Fibroblast of skin of left biceps (primary cell): ENCODE data around the gene MDN1.
"Not testable (repeated sequence)": the region's sequence is repeated elsewhere in the genome, so short reads cannot be mapped to it uniquely, and the experiment has no call there.

Experiments
- DNase-seq, 2 experiments: peaks; one replicate each; pipeline ENCODE4 v3.0.0-alpha.2; 2013; ENCODE audit warnings: low read depth in 2 of 2

The MDN1 gene

DNA sequence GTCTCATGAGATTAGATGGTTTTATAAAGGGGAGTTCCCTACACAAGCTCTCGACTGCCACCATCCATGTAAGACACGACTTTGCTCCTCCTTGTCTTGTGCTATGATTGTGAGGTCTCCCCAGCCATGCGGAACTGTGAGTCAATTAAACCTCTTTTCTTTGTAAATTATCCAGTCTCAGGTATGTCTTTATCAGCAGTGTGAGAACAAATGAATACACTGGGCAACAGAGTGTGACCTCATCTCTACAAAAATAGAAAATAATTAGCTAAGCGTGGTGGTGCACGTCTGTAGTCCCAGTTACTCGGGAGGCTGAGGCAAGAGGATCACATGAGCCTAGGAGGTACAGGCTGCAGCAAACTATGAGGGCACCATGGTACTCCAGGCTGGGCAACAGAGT lies 51.3 kb downstream of the MDN1 start:
- DNase-seq: no peak

DNA sequence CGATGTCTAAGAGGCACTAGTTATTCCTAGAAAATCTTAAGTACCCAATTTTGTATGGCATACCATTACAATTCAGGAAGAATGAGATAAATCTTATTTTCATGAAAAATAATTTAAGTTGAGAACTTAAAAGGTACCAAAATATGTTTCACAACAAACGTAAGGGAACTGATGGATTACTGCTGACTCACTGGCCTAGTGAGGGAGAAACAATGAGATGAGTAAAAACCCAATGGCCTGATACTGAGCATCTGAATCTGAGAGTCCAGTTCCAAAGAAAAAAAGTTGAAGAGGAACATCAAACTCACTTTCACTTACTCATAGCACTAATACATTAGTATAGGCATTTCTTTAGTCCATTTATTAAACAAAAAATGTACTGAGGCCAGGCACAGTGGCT lies 56.0 kb downstream of the MDN1 start:
- DNase-seq: no peak

DNA sequence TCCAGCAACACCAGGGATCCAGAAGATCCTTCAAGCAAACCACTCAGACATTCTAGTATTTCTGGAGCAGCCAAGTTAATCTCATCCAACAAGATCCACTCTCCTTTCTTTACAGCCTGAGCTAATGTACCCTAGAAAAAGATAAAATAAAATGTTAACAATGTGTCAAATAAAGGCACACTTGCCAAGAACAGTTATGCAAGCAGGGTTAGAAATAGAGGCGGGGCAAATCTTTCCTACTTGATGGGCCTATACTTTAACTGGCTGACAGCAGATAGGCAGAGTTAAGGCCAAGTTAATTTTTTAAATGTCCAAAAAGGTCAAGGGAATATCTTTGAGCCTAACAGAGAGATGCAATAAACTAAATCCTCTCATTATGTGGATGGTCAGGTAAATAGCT lies 60.8 kb downstream of the MDN1 start:
- DNase-seq: no peak

DNA sequence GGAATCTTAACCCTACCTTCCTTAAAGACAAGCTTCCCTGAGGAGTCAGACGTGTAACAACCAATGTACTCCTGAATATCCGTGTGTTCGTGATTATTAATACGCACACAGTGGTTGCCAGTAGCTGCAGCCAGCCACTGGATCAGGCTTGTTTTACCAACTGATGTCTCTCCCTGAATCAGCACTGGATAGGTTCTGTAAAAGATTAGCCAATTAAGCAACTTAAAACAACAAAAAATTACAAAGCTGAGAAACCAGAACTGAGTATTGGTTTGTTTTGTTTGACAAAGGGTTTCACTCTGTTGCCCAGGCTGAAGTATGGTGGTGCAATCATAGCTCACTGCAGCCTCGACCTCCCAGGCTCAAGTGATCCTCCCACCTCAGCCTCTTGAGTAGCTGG lies 69.3 kb downstream of the MDN1 start:
- no peak for DNase-seq

DNA sequence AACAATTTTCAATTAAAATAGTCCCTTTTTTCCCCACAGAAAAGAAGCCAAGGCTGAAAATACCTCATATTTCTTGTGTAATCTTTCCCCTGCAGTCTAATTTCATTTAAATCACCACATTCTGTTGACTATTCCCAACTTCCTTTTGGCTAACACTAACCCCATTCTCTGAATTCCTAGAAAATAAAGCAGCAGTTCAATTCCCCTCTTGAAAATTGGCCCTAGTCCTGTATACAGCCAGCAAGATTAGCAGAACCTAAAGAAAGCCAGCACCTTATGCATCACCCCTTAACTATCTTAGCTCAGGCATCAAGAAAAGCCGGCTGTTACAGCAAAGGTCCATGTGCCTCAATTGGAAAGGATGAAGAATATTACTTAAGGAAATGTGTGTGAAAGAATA lies 69.7 kb downstream of the MDN1 start:
- DNase-seq: no peak

DNA sequence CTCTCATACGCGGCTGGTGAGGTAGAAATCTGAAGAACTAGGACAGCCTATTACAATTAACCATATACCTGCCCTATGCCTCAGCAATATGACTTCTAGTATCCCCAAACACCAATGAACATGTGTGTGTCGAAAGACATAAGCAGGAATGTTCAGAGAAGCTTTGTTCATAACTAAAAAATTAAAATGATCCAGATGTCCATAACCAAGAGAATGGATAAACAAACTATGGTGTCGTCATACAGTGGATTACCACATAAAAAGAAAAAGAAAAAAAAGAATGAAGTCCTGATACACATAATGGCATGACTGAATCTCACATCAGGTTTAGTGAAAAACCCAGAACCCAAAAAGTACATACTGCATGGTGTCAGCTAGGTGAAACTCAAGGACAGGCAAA lies 73.9 kb downstream of the MDN1 start:
- DNase-seq: peak; percentile 11 to 21

DNA sequence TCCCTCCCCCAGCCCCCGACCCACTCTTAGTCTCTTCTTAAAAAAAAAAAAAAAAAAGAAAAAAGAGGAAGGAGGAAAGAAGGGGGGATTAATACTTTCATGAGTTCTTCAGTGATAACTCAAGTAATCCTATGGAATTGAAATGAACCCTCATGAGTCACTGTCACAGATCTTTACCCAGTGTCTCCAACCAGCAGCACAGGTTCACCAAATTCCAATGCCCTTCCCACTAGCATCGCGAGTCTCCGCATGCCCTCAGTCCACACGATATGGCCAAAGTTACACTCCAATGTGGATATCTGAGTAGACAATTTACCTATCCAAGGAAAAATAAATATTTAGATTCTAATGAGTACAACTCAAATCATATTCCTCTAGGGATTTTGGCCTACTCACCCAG lies 74.5 kb downstream of the MDN1 start:
- DNase-seq: no peak

DNA sequence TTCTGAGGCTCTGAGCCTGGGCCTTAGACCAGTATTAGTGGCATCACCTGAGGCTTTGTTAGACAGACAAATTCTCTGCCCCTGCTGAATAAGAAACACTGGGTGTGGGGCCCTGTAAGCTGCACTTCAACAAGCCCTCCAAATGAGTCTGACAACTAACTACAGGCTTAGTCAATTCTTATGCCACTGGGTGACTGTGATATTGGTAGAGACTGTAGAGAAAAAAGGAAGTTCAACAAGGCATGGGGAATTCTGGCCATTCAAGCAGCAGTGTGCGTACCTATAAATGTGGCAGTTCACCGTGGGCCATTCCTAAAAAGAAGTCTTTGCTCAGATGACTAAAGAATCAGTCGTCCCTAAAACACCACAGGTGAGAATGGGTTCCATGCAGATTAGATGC lies 82.7 kb downstream of the MDN1 start:
- DNase-seq: no peak

DNA sequence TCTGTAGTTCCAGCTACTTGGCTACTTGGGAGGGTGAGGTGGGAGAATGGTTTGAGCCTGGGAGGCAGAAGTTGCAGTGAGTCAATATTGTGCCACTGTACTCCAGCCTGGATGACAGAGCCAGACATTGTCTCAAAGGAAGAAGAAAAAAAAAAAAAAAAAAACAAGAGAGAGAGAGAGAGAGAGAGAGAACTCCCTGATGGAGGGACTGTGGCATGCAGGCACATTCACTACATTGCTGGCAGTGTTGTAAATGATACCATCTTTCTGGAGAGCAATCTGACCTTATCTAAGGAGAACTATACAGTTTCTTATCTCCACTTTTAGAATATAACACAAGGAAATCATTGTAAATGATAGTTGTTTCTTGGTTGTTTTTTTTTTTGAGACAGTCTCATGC lies 85.1 kb downstream of the MDN1 start:
- DNase-seq: no peak

DNA sequence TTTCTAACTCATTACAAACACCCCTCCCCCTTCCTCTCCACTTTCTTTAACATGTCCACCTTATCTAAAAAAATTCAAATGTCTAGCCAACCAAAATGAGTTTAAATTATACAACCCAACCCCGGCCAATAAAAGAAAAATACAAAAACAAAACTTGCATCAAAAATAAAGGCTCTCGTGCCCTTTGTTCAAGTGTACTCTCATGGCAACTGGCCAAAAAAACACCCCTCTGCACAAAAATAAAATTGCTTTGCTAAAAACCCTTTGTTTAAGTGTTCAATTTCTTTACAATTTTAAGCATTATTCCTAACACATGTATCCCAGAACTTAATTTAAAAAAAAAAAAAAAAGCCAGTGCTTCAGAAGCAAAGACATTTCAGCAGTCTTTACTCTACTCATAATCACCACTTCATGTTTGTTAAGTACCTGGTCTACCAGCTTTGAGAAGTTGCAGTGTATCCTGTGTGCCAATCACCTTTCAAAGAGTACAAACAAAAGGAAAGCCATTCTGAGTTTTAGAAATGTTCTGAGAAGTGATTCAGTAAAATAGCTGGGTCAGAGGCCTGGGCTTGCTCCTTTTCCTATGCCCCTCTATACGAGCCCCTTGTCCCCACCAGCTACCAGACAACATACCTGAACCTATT lies 87.5 kb downstream of the MDN1 start:
- no peak for DNase-seq

DNA sequence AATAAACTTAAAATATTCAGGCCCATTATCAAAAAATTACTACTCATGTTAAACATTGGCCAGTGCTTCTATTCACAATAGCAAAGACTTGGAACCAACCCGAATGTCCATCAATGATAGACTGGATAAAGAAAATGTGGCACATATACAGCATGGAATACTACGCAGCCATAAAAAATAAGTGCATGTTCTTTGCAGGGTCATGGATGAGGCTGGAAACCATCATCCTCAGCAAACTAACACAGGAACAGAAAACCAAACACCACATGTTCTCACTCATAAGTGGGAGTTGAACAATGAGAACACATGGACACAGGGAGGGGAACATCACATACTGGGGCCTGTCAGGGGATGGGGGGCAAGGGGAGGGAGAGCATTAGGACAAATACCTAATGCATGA lies 88.3 kb downstream of the MDN1 start:
- DNase-seq: not testable (repeated sequence)

DNA sequence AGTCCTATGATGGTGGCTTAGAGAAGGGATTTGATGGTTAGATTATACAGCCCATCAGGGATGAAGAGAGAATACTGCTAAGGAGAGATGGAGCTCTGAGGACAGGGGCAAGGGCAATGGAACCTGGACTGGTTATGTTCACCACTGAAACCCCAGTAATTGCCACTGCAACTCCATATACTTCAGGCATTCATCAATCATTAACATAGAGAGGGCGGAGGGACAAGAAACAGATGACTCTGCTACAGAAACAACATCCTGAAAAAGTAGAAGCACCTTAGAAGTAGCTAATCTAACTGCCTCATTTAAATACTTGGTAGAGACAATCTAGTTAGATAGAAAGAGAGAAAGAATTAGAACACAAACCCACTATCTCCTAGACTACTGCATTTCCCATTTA lies 89.8 kb downstream of the MDN1 start:
- no peak for DNase-seq

DNA sequence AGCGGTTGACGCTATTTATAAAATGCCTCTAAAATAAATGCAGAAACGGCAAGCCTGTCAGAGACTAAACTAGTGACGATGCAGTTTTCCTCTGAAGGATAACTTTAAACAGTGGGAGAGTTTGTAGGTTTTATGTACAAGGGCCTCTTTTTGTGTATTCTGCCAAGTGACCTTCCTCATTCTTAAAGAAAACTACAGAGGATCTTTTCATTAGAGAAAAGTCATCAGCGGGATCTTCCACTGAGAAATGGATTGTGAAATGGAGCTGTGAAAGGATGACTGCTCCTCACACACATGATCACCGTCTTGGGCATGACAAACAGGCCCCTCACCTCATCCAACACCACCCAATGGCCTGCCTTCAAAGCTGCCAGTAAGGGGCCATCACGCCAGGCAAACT lies 92.1 kb downstream of the MDN1 start:
- no peak for DNase-seq

DNA sequence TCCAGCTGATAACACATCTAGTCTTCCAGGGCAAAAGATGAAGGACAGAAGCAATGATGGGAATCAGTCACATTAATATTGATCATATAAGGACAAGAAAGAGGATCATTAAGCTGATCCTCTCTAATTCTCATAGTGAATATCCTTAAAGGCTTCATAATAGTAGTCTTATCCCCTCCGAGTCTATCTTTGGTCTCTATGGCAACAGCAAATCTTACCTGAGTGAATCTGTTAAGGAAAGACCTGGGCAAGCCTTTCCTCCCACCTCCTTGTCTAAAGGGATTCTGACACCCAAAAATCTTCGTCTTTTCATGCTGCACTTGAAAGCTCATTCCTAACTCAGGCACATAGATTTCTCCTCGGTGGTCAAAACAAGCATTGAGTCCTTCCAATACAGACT lies 94.6 kb downstream of the MDN1 start:
- DNase-seq: no peak

DNA sequence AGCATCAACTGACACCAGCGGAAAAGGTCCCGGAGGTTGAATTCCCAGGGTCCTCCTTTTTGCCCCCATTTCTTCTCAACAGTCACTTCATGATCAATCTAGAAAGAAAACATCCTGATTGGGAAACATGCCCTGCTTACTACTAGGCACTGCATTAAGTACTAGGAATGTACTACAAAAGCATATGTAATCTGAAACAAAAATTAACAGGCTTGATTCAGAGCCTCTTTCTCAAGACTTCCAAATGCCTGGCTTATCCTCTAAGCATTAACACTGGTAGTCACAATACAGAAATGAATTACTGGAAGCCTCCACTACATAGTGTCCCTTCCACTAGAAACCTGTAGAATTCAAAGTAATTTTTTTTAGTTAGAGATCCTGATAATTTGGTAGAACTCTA lies 96.5 kb downstream of the MDN1 start:
- DNase-seq: no peak

DNA sequence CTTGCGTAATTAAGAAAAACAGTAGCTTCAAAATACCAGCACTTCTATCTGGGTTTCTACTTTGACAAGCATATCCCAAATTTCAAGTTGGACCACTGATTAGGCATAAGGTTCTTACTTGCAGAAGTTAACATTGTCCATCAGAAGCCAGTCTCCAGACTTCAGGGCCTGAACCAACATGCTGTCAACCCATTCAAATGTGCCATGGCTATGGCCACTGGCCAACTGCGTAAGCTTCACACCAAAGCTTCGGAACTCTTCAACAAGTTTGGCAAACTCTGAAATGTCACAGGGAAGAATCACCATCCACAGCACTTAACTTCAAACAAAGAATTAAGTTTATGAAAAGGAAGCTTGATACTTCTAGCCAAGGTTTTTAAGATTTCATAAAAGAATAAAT lies 103.1 kb downstream of the MDN1 start:
- no peak for DNase-seq

DNA sequence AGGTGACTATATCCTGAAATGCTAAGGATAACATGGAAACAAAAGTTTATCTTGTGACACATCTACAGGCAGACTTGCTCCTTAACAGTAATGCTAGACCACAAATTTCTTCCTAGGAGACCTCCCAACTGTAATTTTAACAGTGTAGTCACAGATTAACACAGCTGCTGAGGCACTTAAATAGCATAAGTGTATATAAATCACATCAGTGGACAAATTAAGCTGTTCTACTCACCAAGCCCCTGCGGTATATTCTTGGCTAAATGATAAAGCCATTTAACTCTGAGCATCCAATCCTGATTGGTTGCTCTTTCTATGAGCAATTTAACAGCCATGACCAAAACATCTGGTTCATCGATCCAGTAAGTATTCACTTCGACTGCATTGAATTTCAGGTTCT lies 107.8 kb downstream of the MDN1 start:
- DNase-seq: peak in 1 of 2 experiments; percentile 5

DNA sequence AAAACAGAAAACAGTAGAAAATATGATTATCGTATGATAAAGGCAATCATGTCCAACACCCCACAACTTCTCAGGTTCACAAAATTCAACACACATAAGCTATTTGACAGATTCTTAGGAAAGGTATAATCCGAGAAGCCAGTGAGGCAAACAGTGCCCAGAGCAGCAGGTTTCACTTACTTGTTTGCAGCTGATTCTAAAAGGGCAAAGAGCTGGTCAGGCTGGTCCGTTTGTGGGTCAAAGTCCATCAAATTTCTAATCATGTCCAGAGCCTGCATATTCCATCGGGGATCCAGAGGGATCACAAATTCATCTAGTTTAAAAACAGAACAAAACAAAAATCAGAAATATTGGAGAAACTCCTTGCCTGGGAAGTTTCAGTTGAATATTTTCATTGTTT lies 111.3 kb downstream of the MDN1 start:
- no peak for DNase-seq

DNA sequence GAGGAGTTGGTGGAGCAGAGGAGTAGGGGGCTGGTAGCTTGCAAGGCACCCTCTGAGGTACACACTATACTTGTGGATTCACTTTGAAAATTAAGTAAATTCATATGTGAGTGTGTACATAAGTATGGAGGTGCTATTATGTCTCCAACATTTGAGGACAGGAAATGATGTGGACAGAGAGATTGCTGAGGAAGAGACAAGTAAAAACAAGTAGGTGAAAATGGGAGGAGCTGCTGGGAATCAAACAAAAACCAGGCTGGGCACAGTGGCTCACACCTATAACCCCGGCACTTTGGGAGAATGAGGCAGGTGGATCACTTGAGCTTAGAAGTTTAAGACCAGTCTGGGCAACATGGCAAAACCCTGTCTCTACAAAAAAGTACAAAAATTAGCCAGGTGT lies 111.8 kb downstream of the MDN1 start:
- DNase-seq: no peak

DNA sequence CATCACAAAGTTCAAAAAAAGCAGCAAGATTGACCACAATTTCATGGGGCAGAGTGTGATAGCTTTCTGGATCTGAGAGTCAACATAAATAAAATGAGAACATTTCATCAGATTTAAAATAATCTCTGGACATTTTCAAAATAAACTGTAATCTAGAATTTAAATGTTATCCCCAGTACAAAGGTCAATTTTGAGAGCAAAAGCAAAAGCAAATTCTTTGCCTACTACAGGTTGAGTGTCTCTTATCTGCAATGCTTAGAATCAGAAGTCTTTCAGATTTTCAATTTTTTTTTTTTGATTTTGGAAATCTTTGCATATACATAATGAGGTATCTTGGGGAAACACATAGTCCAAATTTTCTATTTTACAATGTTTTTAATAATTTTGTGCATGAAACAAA lies 113.5 kb downstream of the MDN1 start:
- no peak for DNase-seq

DNA sequence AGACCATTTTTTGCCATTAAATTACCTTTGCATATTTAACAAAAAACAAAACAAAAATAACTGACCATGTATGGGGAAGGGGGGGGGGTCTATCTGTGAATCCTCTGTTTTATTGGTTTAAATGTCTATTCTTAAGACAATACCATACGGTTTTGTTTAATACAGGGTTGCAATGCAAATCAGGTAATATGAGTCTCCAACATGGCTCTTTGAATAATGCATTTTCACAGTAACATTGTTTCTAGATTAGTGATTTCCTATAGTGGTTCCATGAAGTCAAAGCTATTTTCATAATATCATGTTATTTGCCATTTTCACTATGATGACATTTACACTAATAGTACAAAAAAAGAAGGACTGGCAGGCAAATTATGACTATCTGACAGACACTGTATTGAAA lies 116.3 kb downstream of the MDN1 start:
- DNase-seq: no peak

DNA sequence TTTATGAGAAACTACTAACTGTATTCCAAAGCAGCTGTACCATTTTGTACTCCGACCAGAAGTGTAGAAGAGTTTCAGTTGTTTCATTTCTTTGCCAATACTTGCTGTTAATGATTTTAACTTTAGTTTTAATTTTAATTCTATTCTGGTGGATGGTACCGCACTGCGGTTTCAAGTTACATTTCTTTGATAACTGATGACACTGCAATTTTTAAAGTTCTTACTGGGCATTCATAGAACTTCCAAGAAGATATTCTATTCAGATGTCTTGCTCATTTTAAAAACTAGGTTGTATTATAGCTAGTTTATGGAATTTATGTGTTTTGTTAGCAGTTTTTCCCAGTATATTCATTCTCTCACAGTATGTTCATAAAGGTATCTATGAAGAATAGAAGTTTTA lies 117.2 kb downstream of the MDN1 start:
- DNase-seq: no peak

DNA sequence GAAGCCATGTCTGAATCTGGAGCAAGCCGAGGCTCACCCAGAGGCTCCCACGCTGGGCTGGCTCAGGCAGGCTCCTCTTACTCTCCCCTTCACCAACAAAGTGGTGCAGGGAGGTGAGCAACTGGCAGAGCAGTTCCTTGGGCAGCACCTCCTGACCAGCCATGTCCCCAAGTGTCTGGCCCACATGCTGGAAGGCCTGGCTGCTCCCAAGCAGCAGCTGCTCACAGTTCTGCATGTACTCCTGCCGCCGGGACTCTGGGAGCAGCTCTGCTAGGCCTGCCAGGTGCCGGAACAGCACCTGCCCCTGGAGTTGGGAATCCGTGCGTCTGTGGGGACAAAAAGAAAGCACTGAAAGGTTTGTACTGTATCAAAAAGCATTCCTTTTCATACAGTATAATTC lies 123.9 kb downstream of the MDN1 start:
- DNase-seq: no peak

DNA sequence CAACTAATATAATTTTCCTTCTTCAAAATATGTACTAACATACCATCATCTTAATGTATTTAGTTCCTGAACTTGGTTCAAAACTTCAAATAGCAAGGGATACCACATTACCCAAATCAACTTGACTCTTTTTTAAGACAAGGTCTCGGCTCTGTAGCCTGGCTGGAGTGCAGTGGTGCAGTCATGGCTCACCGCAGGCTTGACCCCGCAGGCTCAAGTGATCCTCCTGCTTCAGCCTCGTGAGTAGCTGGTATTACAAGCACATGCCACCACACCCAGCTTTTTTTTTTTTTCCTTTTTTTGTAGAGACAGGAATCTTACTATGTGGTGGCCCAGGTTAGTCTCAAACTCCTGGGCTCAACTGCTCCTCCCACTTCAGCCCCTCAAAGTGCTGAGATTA lies 125.2 kb downstream of the MDN1 start:
- no peak for DNase-seq

DNA sequence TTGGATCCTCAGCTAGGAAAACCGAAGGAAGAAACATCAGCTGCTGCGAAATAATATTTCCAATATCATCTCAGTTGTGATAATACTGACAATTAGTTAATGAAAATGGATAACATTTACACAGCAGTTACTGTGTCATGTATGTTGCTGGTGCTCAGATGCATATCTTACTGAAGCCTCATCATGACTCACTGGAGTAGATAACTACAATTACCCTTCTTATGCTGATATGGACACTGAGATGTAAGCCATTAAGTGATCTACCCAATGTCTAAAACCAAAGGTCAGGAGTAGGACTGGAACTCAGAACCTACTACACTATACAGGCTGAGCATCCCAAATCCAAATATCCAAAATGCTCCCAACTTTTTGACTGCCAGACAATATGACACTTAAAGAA lies 126.4 kb downstream of the MDN1 start:
- no peak for DNase-seq
